Ovary (tissue), 9 donors: Measurements from ENCODE around the gene HOXA5. TPM values are rescaled to one million over a fixed set of nuclear protein-coding genes. Genes with fewer than 3 reads are reported as not detected.

Experiments
- DNase-seq, 5 donors: peaks; one replicate each; pipeline ENCODE4 v3.0.0-alpha.2; 2019 to 2020
- H3K27ac ChIP-seq, 2 donors: fragments of 200-600 bp; one replicate each; pipeline versions ENCODE4 v1.5.1 to v1.8.0; 2019 to 2022
- H3K27me3 ChIP-seq: fragments of 200-600 bp; one replicate; pipeline ENCODE4 v1.8.0; 2022
- H3K36me3 ChIP-seq: fragments of 200-600 bp; sonication (generic); one replicate; pipeline ENCODE4 v1.5.1; 2019
- H3K4me1 ChIP-seq: one replicate; pipeline ENCODE4 v1.8.1; 2013; ENCODE audit warnings: mild to moderate bottlenecking, moderate library complexity; ENCODE audit not compliant: insufficient read depth
- H3K4me3 ChIP-seq: fragments of 200-600 bp; sonication (generic); one replicate; pipeline ENCODE4 v1.5.1; 2017
- H3K9me3 ChIP-seq, 2 donors: fragments of 200-600 bp in 1 of 2; sonication (generic) in 1 of 2; one replicate each; pipeline versions ENCODE4 v1.5.1 to v1.8.1; 2013 to 2019; ENCODE audit warnings: mild to moderate bottlenecking in 1 of 2, moderate library complexity in 1 of 2
- CTCF ChIP-seq, 3 donors: fragments of 450-650 bp in 2 of 3; fragments of 200-600 bp in 1 of 3; IDR thresholded peaks; one replicate each; pipeline versions ENCODE4 v1.5.1 to v1.8.0; 2016 to 2022; ENCODE audit warnings: antibody characterized with exemption in 3 of 3, mild to moderate bottlenecking in 1 of 3
- EP300 ChIP-seq: sonication (generic); formaldehyde crosslinking; IDR thresholded peaks from one replicate; pipeline ENCODE4 v1.6.1; 2017; ENCODE audit warnings: antibody characterized with exemption
- POLR2A ChIP-seq: fragments of 450-650 bp; IDR thresholded peaks from one replicate; pipeline ENCODE4 v1.6.1; 2017; ENCODE audit warnings: antibody characterized with exemption, mild to moderate bottlenecking, moderate library complexity
- WGBS, 3 donors: extraction: QIAGEN DNeasy Blood & Tissue Kit in 1 of 3; methylation state at CpG; one replicate each; pipeline versions ENCODE4 v1.1.5 to v1.1.7; 2013 to 2017; 5-methylcytosine and 5-hydroxymethylcytosine counted together
- intact Hi-C, 4 donors: fragments of 100-400 bp; cut with DNase I; formaldehyde crosslinking; loops; one replicate each; pipeline versions ENCODE4 v1.11.0 to v1.15.1; 2022 to 2023
- polyA plus RNA-seq, 2 donors: library from polyadenylated mRNA; stranded (reverse); fragments of 200-250 nt in 1 of 2; fragments of 350-450 nt in 1 of 2; fragmentation: Illumina TruSeq in 1 of 2; extraction: RNeasy Lipid Tissue Mini Kit (QIAGEN cat#74804) in 1 of 2; gene quantifications; one replicate each; pipeline ENCODE4 v1.2.3, GENCODE V29; 2013 to 2014
- total RNA-seq, 7 donors: library from RNA; depleted of rRNA in 2 of 7; stranded (reverse); fragments of >200 nt in 2 of 7; fragmentation: NEBNext Ultra II Directional in 3 of 7; extraction: Animal tissue kit (Norgen Biotek cat#: 25700) in 3 of 7; gene quantifications; one replicate each; pipeline versions ENCODE4 v1.1.0 to v1.2.4, GENCODE V29; 2016 to 2023
- donor health status: DM: no; HTN: no; CAD: no; lungs with moderate emphysema.
- donor health status: DM: no; HTN: no; CAD: no.
- donor health status: Bipolar disorder and iron deficiency.
- donor health status: DM: yes; HTN: yes; CAD: no.
- donor health status: DM: no; HTN: no; CAD: no.
- donor health status: DM: yes; HTN: yes; CAD: no.

HOXA5 gene
- total and polyA plus RNA-seq, 9 donors, result 0.40 to 29.6 (median 1.8) TPM

GRCh38 chr7:27173956-27174873 lies 30.7 kb upstream of the HOXA5 start, which contains the start of gene HOXA10:
Gene HOXA10 (minus strand): TSS chr7:27174320. CDS start chr7:27174306, 14 bp downstream.
- H3K36me3 ChIP-seq, result no peaks in the 10 kb centered on the region
- no peak within 1 kb of the TSS for H3K27ac ChIP-seq
- intact Hi-C loops, result no loop called here
- H3K27me3 ChIP-seq, result peaks cover 19% of the 10 kb centered on the region
- H3K4me1 ChIP-seq, result peaks cover 14% of the 10 kb centered on the region
- H3K4me3 ChIP-seq, result peak within 1 kb of the TSS; percentile 53
- 5 to 13% (median 6%) methylated on average over 62 to 82 of the region's 82 CpGs for WGBS, 3 donors
- H3K9me3 ChIP-seq, result no peaks in the 10 kb centered on the region
- peak in 2 of 5 donors; percentile 19 to 36 for DNase-seq
- TF ChIP-seq EP300 (no peak), POLR2A (no peak), CTCF (IDR thresholded peaks at IDR 0.05) (no peak)

- no peaks in the 10 kb centered on the region for H3K36me3 ChIP-seq
- WGBS, 3 donors, result 0 to 2% (median 1%) methylated on average over 39 to 59 of the region's 59 CpGs
- intact Hi-C loops, result no loop called here
- H3K4me3 ChIP-seq, result peak overlapping the region; percentile 53
- peaks cover 19% of the 10 kb centered on the region for H3K27me3 ChIP-seq
- DNase-seq, result peak in 3 of 5 donors; percentile 27 to 49 (median 30)
- TF ChIP-seq POLR2A (no peak), CTCF (IDR thresholded peaks at IDR 0.05) (no peak), EP300 (no peak)
- peaks cover 14% of the 10 kb centered on the region for H3K4me1 ChIP-seq
- H3K27ac ChIP-seq, result no peak overlapping the region
- no peaks in the 10 kb centered on the region for H3K9me3 ChIP-seq
Measured at GRCh38 chr7:27173511-27173955, 30.1 kb upstream of the HOXA5 start.

GRCh38 chr7:27172823-27173510 lies 29.5 kb upstream of the HOXA5 start:
- 1 to 2% (median 1%) methylated on average over 53 to 58 of the region's 58 CpGs for WGBS, 3 donors
- DNase-seq, result peak; percentile 48 to 77 (median 67)
- Histone ChIP-seq H3K9me3 (no peaks in the 10 kb centered on the region), H3K4me3 (peak overlapping the region; percentile 53), H3K27me3 (peaks cover 21% of the 10 kb centered on the region), H3K36me3 (no peaks in the 10 kb centered on the region), H3K27ac (no peak overlapping the region), H3K4me1 (peaks cover 14% of the 10 kb centered on the region)
- TF ChIP-seq CTCF (IDR thresholded peaks at IDR 0.05), result no peak
- intact Hi-C loops, result no loop called here

GRCh38 chr7:27172315-27172774 lies 28.9 kb upstream of the HOXA5 start:
- no peaks in the 10 kb centered on the region for H3K36me3 ChIP-seq
- no peak overlapping the region for H3K27ac ChIP-seq
- H3K4me3 ChIP-seq, result peak overlapping the region; percentile 53
- peaks cover 21% of the 10 kb centered on the region for H3K27me3 ChIP-seq
- H3K4me1 ChIP-seq, result peaks cover 14% of the 10 kb centered on the region
- H3K9me3 ChIP-seq, result no peaks in the 10 kb centered on the region
- DNase-seq, result peak in 3 of 5 donors; percentile 17 to 28 (median 17)
- TF ChIP-seq EP300 (no peak), CTCF (IDR thresholded peaks at IDR 0.05) (no peak), POLR2A (no peak)
- intact Hi-C loops, result no loop called here
- 19 to 26% (median 22%) methylated on average over 10 of the region's 10 CpGs for whole genome bisulfite sequencing, 3 donors
